Endothelial cell of umbilical vein (primary cell): Measurements from ENCODE around the gene UBR7. TPM values are rescaled to one million over a fixed set of nuclear protein-coding genes. Genes with fewer than 3 reads are reported as not detected.
"Not testable (repeated sequence)": the region's sequence is repeated elsewhere in the genome, so short reads cannot be mapped to it uniquely, and the experiment has no call there.

Experiments
- BruUV-seq: library from RNA; stranded (reverse); fragments of 400-500 nt; replicated peaks from 2 replicates; lab custom pipeline; 2021; lab: Mats Ljungman, UMichigan
- CTCF ChIA-PET: fragments of 300-600, 350-600 bp; sonication (Branson Sonifier 250); formaldehyde crosslinking; loops from one replicate; lab custom pipeline; 2021; ENCODE audit warnings: antibody characterized with exemption, inconsistent platforms; lab: Charles Lee
- POLR2A ChIA-PET: fragments of 300-600, 350-600 bp; sonication (Branson Sonifier 250); formaldehyde crosslinking; loops from one replicate; lab custom pipeline; 2021; ENCODE audit warnings: antibody characterized with exemption, inconsistent platforms; lab: Charles Lee
- DNase-seq: peaks from one replicate; pipeline ENCODE4 v3.0.0-alpha.2; 2011; ENCODE audit warnings: low read depth, low spot score
- FAIRE-seq: peaks from 2 replicates; lab custom pipeline; 2011; peaks lifted over from hg19 to GRCh38; lab: Jason Lieb, UNC
- H2AFZ ChIP-seq: 2 replicates; pipeline ENCODE4 v1.6.0; 2012; ENCODE audit warnings: low read depth, low read length, control low read depth, inconsistent platforms
- H3K27ac ChIP-seq: 2 replicates; pipeline ENCODE4 v1.5.1; 2011; ENCODE audit warnings: low read depth, mild to moderate bottlenecking, control low read depth, low read length, moderate library complexity; ENCODE audit not compliant: insufficient read depth
- H3K27me3 ChIP-seq, 2 experiments: 2 replicates each; pipeline versions ENCODE4 v1.6.0 to v1.6.1; 2011; ENCODE audit warnings: low read length in 2 of 2, mixed read lengths in 1 of 2; ENCODE audit not compliant: control insufficient read depth in 2 of 2, insufficient read depth in 2 of 2
- H3K36me3 ChIP-seq, 2 experiments: 2 replicates in 1 of 2; 3 replicates in 1 of 2; pipeline ENCODE4 v1.5.1; 2011; ENCODE audit warnings: low read length in 2 of 2, mild to moderate bottlenecking in 1 of 2, moderate library complexity in 1 of 2; ENCODE audit not compliant: control insufficient read depth in 2 of 2, insufficient read depth in 2 of 2; ENCODE audit errors: extremely low read depth in 1 of 2
- H3K4me1 ChIP-seq: 3 replicates; pipeline ENCODE4 v1.5.1; 2011; ENCODE audit warnings: mild to moderate bottlenecking, low read length; ENCODE audit not compliant: control insufficient read depth, insufficient read depth; ENCODE audit errors: extremely low read depth
- H3K4me2 ChIP-seq: 2 replicates; pipeline ENCODE4 v1.6.1; 2011; ENCODE audit warnings: low read length, control low read depth, mixed read lengths; ENCODE audit not compliant: insufficient read depth
- H3K4me3 ChIP-seq, 3 experiments: fragments of 200-600 bp in 1 of 3; sonication (generic), shearing (Covaris generic) in 1 of 3; replicated peaks in 1 of 3; 2 replicates each; pipeline ENCODE4 v1.5.1; 2011 to 2016; ENCODE audit warnings: control low read depth in 3 of 3, low read length in 3 of 3, mild to moderate bottlenecking in 2 of 3, inconsistent platforms in 1 of 3, low read depth in 1 of 3, moderate library complexity in 1 of 3; ENCODE audit not compliant: insufficient read depth in 1 of 3
- H3K79me2 ChIP-seq: 2 replicates; pipeline ENCODE4 v1.6.0; 2012; ENCODE audit warnings: low read length, inconsistent platforms; ENCODE audit not compliant: control insufficient read depth, insufficient read depth
- H3K9ac ChIP-seq: replicated peaks from 2 replicates; pipeline ENCODE3; 2011; ENCODE audit warnings: low read length, control low read depth; ENCODE audit not compliant: insufficient read depth; ENCODE audit errors: extremely low read depth
- H3K9me1 ChIP-seq: replicated peaks from 3 replicates; pipeline ENCODE4 v1.6.0; 2011; ENCODE audit warnings: mild to moderate bottlenecking, low read length; ENCODE audit not compliant: control insufficient read depth, insufficient read depth; ENCODE audit errors: extremely low read depth
- H3K9me3 ChIP-seq: replicated peaks from 2 replicates; pipeline ENCODE4 v1.5.1; 2012; ENCODE audit warnings: low read length, inconsistent platforms; ENCODE audit not compliant: control insufficient read depth, insufficient read depth
- H4K20me1 ChIP-seq: replicated peaks from 2 replicates; pipeline ENCODE3; 2011; ENCODE audit warnings: mild to moderate bottlenecking, low read length; ENCODE audit not compliant: control insufficient read depth, insufficient read depth; ENCODE audit errors: extremely low read depth
- dilution Hi-C: fragments of 300-500 bp; cut with MboI; formaldehyde crosslinking; loops from one replicate; pipeline ENCODE4 v1.15.0; 2019; ENCODE audit warnings: low sequenced_read_pairs; ENCODE audit not compliant: extremely low pct_ligation_motif_present
- intact Hi-C: fragments of 100-400 bp; cut with micrococcal nuclease; formaldehyde crosslinking; loops from one replicate; pipeline ENCODE4 v1.10.0; 2022
- polyA plus RNA-seq, 4 experiments: library from polyadenylated mRNA; depleted of rRNA in 3 of 4; stranded (reverse) in 3 of 4; unstranded in 1 of 4; fragments of >200 nt; gene quantifications; 2 replicates each; pipeline versions ENCODE4 v1.2.1 to v1.2.3, GENCODE V29; 2011 to 2012; ENCODE audit warnings: missing spikeins in 1 of 4
- total RNA-seq: library from RNA; stranded (reverse); gene quantifications from 2 replicates; pipeline ENCODE4 v1.2.3, GENCODE V29; 2021

UBR7 gene
- total and polyA plus RNA-seq, 2 donors (not counting 3 experiments of a cell fraction or from before 2014, with no cell fraction given), result 16.8 to 24.1 TPM

- intact Hi-C loops, dilution Hi-C loops, POLR2A ChIA-PET, H3K36me3 ChIP-seq, BruUV-seq, H3K9me3 ChIP-seq, H4K20me1 ChIP-seq, H2AFZ ChIP-seq, DNase-seq, H3K9me1 ChIP-seq, H3K9ac ChIP-seq, H3K79me2 ChIP-seq, H3K27ac ChIP-seq, H3K27me3 ChIP-seq, H3K4me3 ChIP-seq, FAIRE-seq, H3K4me1 ChIP-seq, H3K4me2 ChIP-seq: not testable (repeated sequence)
- CTCF ChIA-PET, result interaction anchor here (1.2 to 1.9 kb wide), 3 partner anchors 10 to 55 kb away, joined by 3 to 7 read pairs (median 7); no protein-coding TSS in a partner anchor
These were observed 38.4 kb upstream of the UBR7 start for GRCh38 chr14:93168610-93169009.

DNA sequence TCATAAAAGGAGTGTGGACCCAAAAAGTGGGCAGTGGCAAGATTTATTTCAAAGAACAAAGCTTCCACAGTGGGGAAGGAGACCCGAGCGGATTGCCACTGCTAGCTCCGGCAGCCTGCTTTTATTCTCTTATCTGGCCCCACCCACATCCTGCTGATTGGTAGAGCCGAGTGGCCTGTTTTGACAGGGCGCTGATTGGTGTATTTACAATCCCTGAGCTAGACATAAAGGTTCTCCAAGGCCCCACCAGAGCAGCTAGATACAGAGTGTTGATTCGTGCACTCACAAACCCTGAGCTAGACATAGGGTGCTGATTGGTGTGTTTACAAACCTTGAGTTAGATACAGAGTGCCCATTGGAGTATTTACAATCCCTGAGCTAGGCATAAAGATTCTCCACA lies 37.4 kb upstream of the UBR7 start:
- not testable (repeated sequence) for FAIRE-seq, H2AFZ ChIP-seq

DNA sequence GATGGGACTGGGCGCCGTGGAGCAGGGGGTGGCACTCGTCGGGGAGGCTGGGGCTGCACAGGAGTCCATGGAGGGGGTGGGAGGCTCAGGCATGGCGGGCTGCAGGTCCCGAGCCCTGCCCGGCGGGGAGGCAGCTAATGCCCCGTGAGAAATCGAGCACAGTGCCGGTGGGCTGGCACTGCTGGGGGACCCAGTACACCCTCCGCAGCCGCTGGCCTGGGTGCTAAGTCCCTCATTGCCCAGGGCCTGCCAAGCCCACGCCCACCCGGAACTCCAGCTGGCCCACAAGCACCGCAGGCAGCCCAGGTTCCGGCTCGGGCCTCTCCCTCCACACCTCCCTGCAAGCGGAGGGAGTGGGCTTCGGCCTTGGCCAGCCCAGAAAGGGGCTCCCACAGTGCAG lies 36.9 kb upstream of the UBR7 start:
- not testable (repeated sequence) for FAIRE-seq, BruUV-seq
- CTCF ChIA-PET, result interaction anchor here (1.1 to 1.9 kb wide), 3 partner anchors 9 to 15 kb away, joined by 5 to 7 read pairs (median 5); partner anchors contain the start of genes LYSET and MOAP1

More for the DNA sequence above, 37.4 kb upstream of the UBR7 start:
- H3K4me3 ChIP-seq, H3K36me3 ChIP-seq, BruUV-seq, H3K9ac ChIP-seq, intact Hi-C loops, H3K9me1 ChIP-seq, H3K4me2 ChIP-seq, H3K9me3 ChIP-seq, POLR2A ChIA-PET, H3K27me3 ChIP-seq, DNase-seq, dilution Hi-C loops, H3K79me2 ChIP-seq, H4K20me1 ChIP-seq, H3K27ac ChIP-seq, H3K4me1 ChIP-seq: not testable (repeated sequence)
- CTCF ChIA-PET, result interaction anchor here (1.1 to 1.9 kb wide), 4 partner anchors 9 to 56 kb away, joined by 5 to 7 read pairs (median 6); partner anchors contain the start of genes LYSET and MOAP1

More for the DNA sequence above, 36.9 kb upstream of the UBR7 start:
- DNase-seq, H3K9me1 ChIP-seq, H3K9me3 ChIP-seq, H3K4me3 ChIP-seq, intact Hi-C loops, H3K36me3 ChIP-seq, H2AFZ ChIP-seq, H3K27me3 ChIP-seq, H3K4me1 ChIP-seq, H3K9ac ChIP-seq, H3K4me2 ChIP-seq, POLR2A ChIA-PET, H3K79me2 ChIP-seq, dilution Hi-C loops, H3K27ac ChIP-seq, H4K20me1 ChIP-seq: not testable (repeated sequence)
